Measurements from ENCODE around the gene APBA2.
"Not testable (repeated sequence)": the region's sequence is repeated elsewhere in the genome, so short reads cannot be mapped to it uniquely, and the experiment has no call there.

APBA2 gene

DNA sequence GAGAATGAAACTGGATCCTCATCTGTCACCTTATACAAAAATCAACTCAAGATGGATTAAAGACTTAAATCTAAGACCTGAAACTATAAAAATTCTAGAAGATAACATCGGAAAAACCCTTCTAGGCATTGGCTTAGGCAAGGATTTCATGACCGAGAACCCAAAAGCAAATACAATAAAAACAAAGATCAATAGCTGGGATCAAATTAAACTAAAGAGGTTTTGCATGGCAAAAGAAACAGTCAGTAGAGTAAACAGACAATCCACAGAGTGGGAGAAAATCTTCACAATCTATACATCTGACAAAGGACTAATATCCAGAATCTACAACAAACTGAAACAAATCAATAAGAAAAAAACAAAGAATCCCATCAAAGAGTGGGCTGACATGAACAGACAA lies 281.3 kb downstream of the APBA2 start:
- DNase-seq (ENCODE audit: low read depth), result not testable (repeated sequence)

Measured in activated gamma-delta T cell treated with anti-CD3 and anti-CD28 coated beads, Interleukin-2, amount 50 U/mL, for 16 hours (primary cell).